ENCODE measurements around the gene TMCO4.

Gene TMCO4

GRCh38 chr1:19739628-19740027 lies 60.1 kb downstream of the TMCO4 start:
- no peak for TF ChIP-seq REPIN1 (tag by site-specific recombination; IDR thresholded peaks at IDR 0.05; ENCODE audit: low read depth)
- no peak for TF ChIP-seq ZNF114 (tag by site-specific recombination; IDR thresholded peaks at IDR 0.05)
- TF ChIP-seq ZNF544 (tag by site-specific recombination; IDR thresholded peaks at IDR 0.05), result no peak
- TF ChIP-seq KLF9 (tag by site-specific recombination; IDR thresholded peaks at IDR 0.05; ENCODE audit: low read depth), result 0 out of 2 replicates have a peak, but pooled peaks have one; percentile 19
- TF ChIP-seq, protein P1, sequence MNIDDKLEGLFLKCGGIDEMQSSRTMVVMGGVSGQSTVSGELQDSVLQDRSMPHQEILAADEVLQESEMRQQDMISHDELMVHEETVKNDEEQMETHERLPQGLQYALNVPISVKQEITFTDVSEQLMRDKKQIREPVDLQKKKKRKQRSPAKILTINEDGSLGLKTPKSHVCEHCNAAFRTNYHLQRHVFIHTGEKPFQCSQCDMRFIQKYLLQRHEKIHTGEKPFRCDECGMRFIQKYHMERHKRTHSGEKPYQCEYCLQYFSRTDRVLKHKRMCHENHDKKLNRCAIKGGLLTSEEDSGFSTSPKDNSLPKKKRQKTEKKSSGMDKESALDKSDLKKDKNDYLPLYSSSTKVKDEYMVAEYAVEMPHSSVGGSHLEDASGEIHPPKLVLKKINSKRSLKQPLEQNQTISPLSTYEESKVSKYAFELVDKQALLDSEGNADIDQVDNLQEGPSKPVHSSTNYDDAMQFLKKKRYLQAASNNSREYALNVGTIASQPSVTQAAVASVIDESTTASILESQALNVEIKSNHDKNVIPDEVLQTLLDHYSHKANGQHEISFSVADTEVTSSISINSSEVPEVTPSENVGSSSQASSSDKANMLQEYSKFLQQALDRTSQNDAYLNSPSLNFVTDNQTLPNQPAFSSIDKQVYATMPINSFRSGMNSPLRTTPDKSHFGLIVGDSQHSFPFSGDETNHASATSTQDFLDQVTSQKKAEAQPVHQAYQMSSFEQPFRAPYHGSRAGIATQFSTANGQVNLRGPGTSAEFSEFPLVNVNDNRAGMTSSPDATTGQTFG (tag by site-specific recombination; IDR thresholded peaks at IDR 0.05; ENCODE audit: borderline replicate concordance), result no peak
- no peak for TF ChIP-seq ZNF112 (tag by site-specific recombination; IDR thresholded peaks at IDR 0.05)
- Histone ChIP-seq H3K9me3 (ENCODE audit: control insufficient read depth, insufficient read depth, low read depth, low read length) (no peaks in the 10 kb centered on the region), H3K36me3 (ENCODE audit: control insufficient read depth in 2 of 2, insufficient read depth in 1 of 2, low read length in 2 of 2) (no peaks in the 10 kb centered on the region), H3K4me1 (ENCODE audit: control insufficient read depth, insufficient read depth, low read length) (no peaks in the 10 kb centered on the region), H3K27ac (ENCODE audit: extremely low read depth, low read depth, low read length) (no peak overlapping the region), H3K4me3 (ENCODE audit: low read depth, low read length) (no peak overlapping the region)
- ChIA-PET POLR2A (no interaction called here), CTCF (interaction anchor here (0.5 kb wide), 1 partner anchor 473 kb away, joined by 3 read pairs; no protein-coding TSS in a partner anchor)

GRCh38 chr1:19738669-19739068 lies 61.0 kb downstream of the TMCO4 start:
- TF ChIP-seq, protein P2, sequence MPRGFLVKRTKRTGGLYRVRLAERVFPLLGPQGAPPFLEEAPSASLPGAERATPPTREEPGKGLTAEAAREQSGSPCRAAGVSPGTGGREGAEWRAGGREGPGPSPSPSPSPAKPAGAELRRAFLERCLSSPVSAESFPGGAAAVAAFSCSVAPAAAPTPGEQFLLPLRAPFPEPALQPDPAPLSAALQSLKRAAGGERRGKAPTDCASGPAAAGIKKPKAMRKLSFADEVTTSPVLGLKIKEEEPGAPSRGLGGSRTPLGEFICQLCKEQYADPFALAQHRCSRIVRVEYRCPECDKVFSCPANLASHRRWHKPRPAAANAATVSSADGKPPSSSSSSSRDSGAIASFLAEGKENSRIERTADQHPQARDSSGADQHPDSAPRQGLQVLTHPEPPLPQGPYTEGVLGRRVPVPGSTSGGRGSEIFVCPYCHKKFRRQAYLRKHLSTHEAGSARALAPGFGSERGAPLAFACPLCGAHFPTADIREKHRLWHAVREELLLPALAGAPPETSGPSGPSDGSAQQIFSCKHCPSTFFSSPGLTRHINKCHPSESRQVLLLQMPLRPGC (tag by site-specific recombination; IDR thresholded peaks at IDR 0.05), result no peak
- TF ChIP-seq SETDB1 (IDR thresholded peaks at IDR 0.05; ENCODE audit: insufficient read length, low read length), result peak; percentile 13
- ChIA-PET POLR2A (no interaction called here), CTCF (interaction anchor here (0.7 to 1.8 kb wide), 6 partner anchors 11 to 77 kb away, joined by 3 to 7 read pairs (median 4); partner anchors contain the start of gene RNF186)
- Histone ChIP-seq H3K4me1 (ENCODE audit: control insufficient read depth, insufficient read depth, low read length) (no peaks in the 10 kb centered on the region), H3K4me3 (ENCODE audit: low read depth, low read length) (no peak overlapping the region), H3K36me3 (ENCODE audit: control insufficient read depth in 2 of 2, insufficient read depth in 1 of 2, low read length in 2 of 2) (no peaks in the 10 kb centered on the region), H3K9me3 (ENCODE audit: control insufficient read depth, insufficient read depth, low read depth, low read length) (no peaks in the 10 kb centered on the region), H3K27ac (ENCODE audit: extremely low read depth, low read depth, low read length) (no peak overlapping the region)

GRCh38 chr1:19738076-19738475 lies 61.6 kb downstream of the TMCO4 start:
- Histone ChIP-seq H3K27ac (ENCODE audit: extremely low read depth, low read depth, low read length) (no peak overlapping the region), H3K36me3 (ENCODE audit: control insufficient read depth in 2 of 2, insufficient read depth in 1 of 2, low read length in 2 of 2) (no peaks in the 10 kb centered on the region), H3K4me3 (ENCODE audit: low read depth, low read length) (no peak overlapping the region), H3K4me1 (ENCODE audit: control insufficient read depth, insufficient read depth, low read length) (no peaks in the 10 kb centered on the region), H3K9me3 (ENCODE audit: control insufficient read depth, insufficient read depth, low read depth, low read length) (no peaks in the 10 kb centered on the region)
- CTCF ChIA-PET, result interaction anchor here (0.7 to 1.8 kb wide), 8 partner anchors 10 to 77 kb away, joined by 3 to 7 read pairs (median 3); partner anchors contain the start of gene RNF186
- POLR2A ChIA-PET, result no interaction called here
- TF ChIP-seq ZNF416 (tag by site-specific recombination; IDR thresholded peaks at IDR 0.05) (no peak), SP3 (tag by site-specific recombination; IDR thresholded peaks at IDR 0.05) (no peak), ZNF391 (tag by site-specific recombination; IDR thresholded peaks at IDR 0.05; ENCODE audit: borderline replicate concordance, low read depth) (no peak), ZNF701 (tag by site-specific recombination; IDR thresholded peaks at IDR 0.05) (no peak), ZNF664 (tag by site-specific recombination; IDR thresholded peaks at IDR 0.05) (no peak), ZNF544 (tag by site-specific recombination; IDR thresholded peaks at IDR 0.05) (no peak), ZSCAN16 (tag by site-specific recombination; IDR thresholded peaks at IDR 0.05) (no peak), ZNF140 (tag by site-specific recombination; IDR thresholded peaks at IDR 0.05) (no peak), MZF1 (tag by site-specific recombination; IDR thresholded peaks at IDR 0.05; ENCODE audit: borderline replicate concordance) (no peak), KLF9 (tag by site-specific recombination; IDR thresholded peaks at IDR 0.05; ENCODE audit: low read depth) (no peak), ZNF239 (tag by site-specific recombination; IDR thresholded peaks at IDR 0.05) (no peak), PRDM4 (tag by site-specific recombination; IDR thresholded peaks at IDR 0.05) (no peak), ZBTB26 (tag by site-specific recombination; optimal IDR thresholded peaks at IDR 0.05) (no peak)
